Smooth muscle cell (in vitro differentiated cells): ENCODE data around the gene OR51D1. TPM values are rescaled to one million over a fixed set of nuclear protein-coding genes. Genes with fewer than 3 reads are reported as not detected.

ENCODE experiments used
- DNase-seq: peaks from one replicate; lab custom pipeline; 2025; ENCODE audit not compliant: unreplicated experiment; lab: John Stamatoyannopoulos, UW
- H2AFZ ChIP-seq: fragments of 200-600 bp; sonication (generic); 2 replicates; pipeline ENCODE4 v1.6.0; 2016; ENCODE audit warnings: antibody characterized with exemption, low read depth, mild to moderate bottlenecking
- H3F3A ChIP-seq: fragments of 200-600 bp; sonication (generic); 2 replicates; pipeline ENCODE4 v1.6.0; 2017; ENCODE audit warnings: antibody characterized with exemption, low read depth
- H3K27ac ChIP-seq: fragments of 200-600 bp; sonication (generic); 2 replicates; pipeline ENCODE4 v1.5.1; 2016; ENCODE audit warnings: low read depth, mild to moderate bottlenecking
- H3K27me3 ChIP-seq: fragments of 200-600 bp; sonication (generic); 2 replicates; pipeline ENCODE4 v1.6.1; 2016; ENCODE audit warnings: low read depth, mild to moderate bottlenecking
- H3K36me3 ChIP-seq: fragments of 200-600 bp; sonication (generic); 2 replicates; pipeline ENCODE4 v1.5.1; 2016; ENCODE audit warnings: low read depth
- H3K4me1 ChIP-seq: fragments of 200-600 bp; sonication (generic); 2 replicates; pipeline ENCODE4 v1.5.1; 2016; ENCODE audit warnings: low read depth
- H3K4me2 ChIP-seq: fragments of 200-600 bp; sonication (generic); 2 replicates; pipeline ENCODE4 v1.6.0; 2016; ENCODE audit warnings: mild to moderate bottlenecking
- H3K4me3 ChIP-seq: fragments of 200-600 bp; sonication (generic); 2 replicates; pipeline ENCODE4 v1.5.1; 2016; ENCODE audit warnings: mild to moderate bottlenecking
- H3K79me2 ChIP-seq: fragments of 200-600 bp; sonication (generic); 2 replicates; pipeline ENCODE4 v1.6.0; 2016; ENCODE audit warnings: low read depth, mild to moderate bottlenecking
- H3K9ac ChIP-seq: fragments of 200-600 bp; sonication (generic); 2 replicates; pipeline ENCODE4 v1.6.0; 2016; ENCODE audit warnings: low read depth
- H3K9me3 ChIP-seq: fragments of 200-600 bp; sonication (generic); replicated peaks from 2 replicates; pipeline ENCODE4 v1.5.1; 2016; ENCODE audit warnings: low read depth
- H4K20me1 ChIP-seq: fragments of 200-600 bp; sonication (generic); 2 replicates; pipeline ENCODE4 v1.6.0; 2016; ENCODE audit warnings: low read depth
- WGBS: methylation state at CpG from one replicate; pipeline ENCODE4 v1.1.7; 2016; ENCODE audit warnings: low lambda C conversion rate; 5-methylcytosine and 5-hydroxymethylcytosine counted together
- polyA plus RNA-seq: library from polyadenylated mRNA; unstranded; fragments of >200 nt; fragmentation: Nextera tagmentation; extraction: Ambion mirVana; gene quantifications from 2 replicates; pipeline ENCODE4 v1.2.1, GENCODE V29; 2016
- total RNA-seq: library from RNA; depleted of rRNA; stranded (reverse); fragments of >200 nt; gene quantifications from 2 replicates; pipeline ENCODE4 v1.2.3, GENCODE V29; 2014
- TF ChIP-seq, protein P1 (sequence below): fragments of 200-600 bp; sonication (generic); IDR thresholded peaks from 2 replicates; pipeline ENCODE4 v1.5.1; 2017; ENCODE audit warnings: borderline replicate concordance, mild to moderate bottlenecking, antibody characterized with exemption; ENCODE audit not compliant: insufficient read depth, poor library complexity, severe bottlenecking

The OR51D1 gene
- total and polyA plus RNA-seq, 2 experiments from 2014 or later, result not detected

- Histone ChIP-seq H3K9ac (no peak overlapping the region), H3K36me3 (no peaks in the 10 kb centered on the region), H4K20me1 (no peaks in the 10 kb centered on the region), H3K4me2 (no peak overlapping the region), H3K4me1 (no peaks in the 10 kb centered on the region), H3K27me3 (no peaks in the 10 kb centered on the region), H3K4me3 (no peak overlapping the region), H3K9me3 (no peaks in the 10 kb centered on the region), H3F3A (no peaks in the 10 kb centered on the region), H2AFZ (no peak overlapping the region), H3K79me2 (no peaks in the 10 kb centered on the region), H3K27ac (no peak overlapping the region)
- TF ChIP-seq, protein P1, sequence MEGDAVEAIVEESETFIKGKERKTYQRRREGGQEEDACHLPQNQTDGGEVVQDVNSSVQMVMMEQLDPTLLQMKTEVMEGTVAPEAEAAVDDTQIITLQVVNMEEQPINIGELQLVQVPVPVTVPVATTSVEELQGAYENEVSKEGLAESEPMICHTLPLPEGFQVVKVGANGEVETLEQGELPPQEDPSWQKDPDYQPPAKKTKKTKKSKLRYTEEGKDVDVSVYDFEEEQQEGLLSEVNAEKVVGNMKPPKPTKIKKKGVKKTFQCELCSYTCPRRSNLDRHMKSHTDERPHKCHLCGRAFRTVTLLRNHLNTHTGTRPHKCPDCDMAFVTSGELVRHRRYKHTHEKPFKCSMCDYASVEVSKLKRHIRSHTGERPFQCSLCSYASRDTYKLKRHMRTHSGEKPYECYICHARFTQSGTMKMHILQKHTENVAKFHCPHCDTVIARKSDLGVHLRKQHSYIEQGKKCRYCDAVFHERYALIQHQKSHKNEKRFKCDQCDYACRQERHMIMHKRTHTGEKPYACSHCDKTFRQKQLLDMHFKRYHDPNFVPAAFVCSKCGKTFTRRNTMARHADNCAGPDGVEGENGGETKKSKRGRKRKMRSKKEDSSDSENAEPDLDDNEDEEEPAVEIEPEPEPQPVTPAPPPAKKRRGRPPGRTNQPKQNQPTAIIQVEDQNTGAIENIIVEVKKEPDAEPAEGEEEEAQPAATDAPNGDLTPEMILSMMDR, result no peak
- 92% methylated on average over 7 of the region's 7 CpGs for WGBS
- DNase-seq, result no peak
Measured at GRCh38 chr11:4642043-4642442, 4.8 kb downstream of the OR51D1 start.

DNA sequence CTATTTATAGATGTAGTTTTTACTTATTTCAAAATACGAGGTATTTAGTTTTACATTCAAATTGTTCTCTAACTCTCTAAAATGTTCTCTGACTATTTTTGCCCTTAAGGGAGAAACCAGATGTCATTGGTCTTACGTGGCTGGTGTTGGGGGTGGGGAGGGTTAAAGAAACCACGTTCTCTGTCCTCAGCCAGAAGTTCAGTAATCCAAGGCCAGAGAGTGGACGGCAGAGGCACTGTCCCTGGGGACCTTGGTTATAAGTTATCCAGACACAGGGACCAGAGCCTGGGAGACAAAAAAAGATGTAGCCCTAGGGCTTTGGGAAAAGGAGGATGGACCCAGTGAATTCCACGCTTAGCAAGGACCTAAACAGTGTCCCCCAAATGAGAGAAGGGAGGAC is 5.8 kb downstream of the OR51D1 start:
- H2AFZ ChIP-seq, result no peak overlapping the region
- H3K9me3 ChIP-seq, result no peaks in the 10 kb centered on the region
- H4K20me1 ChIP-seq, result no peaks in the 10 kb centered on the region
- H3K27me3 ChIP-seq, result no peaks in the 10 kb centered on the region
- no peak overlapping the region for H3K4me3 ChIP-seq
- TF ChIP-seq, protein P1, result no peak
- no peak overlapping the region for H3K4me2 ChIP-seq
- no peak overlapping the region for H3K9ac ChIP-seq
- no peak for DNase-seq
- no peaks in the 10 kb centered on the region for H3K79me2 ChIP-seq
- no peak overlapping the region for H3K27ac ChIP-seq
- H3K4me1 ChIP-seq, result no peaks in the 10 kb centered on the region
- 44% methylated on average over 5 of the region's 5 CpGs for WGBS
- no peaks in the 10 kb centered on the region for H3K36me3 ChIP-seq
- H3F3A ChIP-seq, result no peaks in the 10 kb centered on the region

- no peak within 1 kb of the TSS for H3K4me3 ChIP-seq
- H3K36me3 ChIP-seq, result no peaks in the 10 kb centered on the region
- DNase-seq, result no peak
- no peaks in the 10 kb centered on the region for H4K20me1 ChIP-seq
- no peak within 1 kb of the TSS for H3K27ac ChIP-seq
- no peak within 1 kb of the TSS for H3K4me2 ChIP-seq
- TF ChIP-seq, protein P1, result no peak
- H3K79me2 ChIP-seq, result no peaks in the 10 kb centered on the region
- no peaks in the 10 kb centered on the region for H3F3A ChIP-seq
- 96% methylated on average over 3 of the region's 3 CpGs for WGBS
- H3K27me3 ChIP-seq, result no peaks in the 10 kb centered on the region
- no peak within 1 kb of the TSS for H2AFZ ChIP-seq
- H3K4me1 ChIP-seq, result no peaks in the 10 kb centered on the region
- H3K9ac ChIP-seq, result no peak within 1 kb of the TSS
- H3K9me3 ChIP-seq, result no peaks in the 10 kb centered on the region
Measured at GRCh38 chr11:4643682-4644081, 6.4 kb downstream of the OR51D1 start, which contains the start of gene OR51E1. Gene OR51E1 (plus strand): TSS chr11:4643982. CDS start chr11:4652527, 8,545 bp downstream.

- Histone ChIP-seq H2AFZ (no peak overlapping the region), H3K4me3 (no peak overlapping the region), H3K27ac (no peak overlapping the region), H3K4me2 (no peak overlapping the region), H3F3A (no peaks in the 10 kb centered on the region), H3K27me3 (no peaks in the 10 kb centered on the region), H3K4me1 (no peaks in the 10 kb centered on the region), H3K9ac (no peak overlapping the region), H3K79me2 (no peaks in the 10 kb centered on the region), H3K9me3 (no peaks in the 10 kb centered on the region), H4K20me1 (no peaks in the 10 kb centered on the region), H3K36me3 (no peaks in the 10 kb centered on the region)
- TF ChIP-seq, protein P1, result no peak
- WGBS, result 17% methylated on average over 4 of the region's 4 CpGs
- DNase-seq, result no peak
Measured at GRCh38 chr11:4644233-4644632, 7.0 kb downstream of the OR51D1 start.
